ENCODE measurements around the gene ACIN1. TPM values are rescaled to one million over a fixed set of nuclear protein-coding genes. Genes with fewer than 3 reads are reported as not detected.

ACIN1 gene
- total and polyA plus RNA-seq, 2 of the 13 experiments (the other 11 are each of a cell fraction or from before 2014, with no cell fraction given), result 165 to 183 TPM

DNA sequence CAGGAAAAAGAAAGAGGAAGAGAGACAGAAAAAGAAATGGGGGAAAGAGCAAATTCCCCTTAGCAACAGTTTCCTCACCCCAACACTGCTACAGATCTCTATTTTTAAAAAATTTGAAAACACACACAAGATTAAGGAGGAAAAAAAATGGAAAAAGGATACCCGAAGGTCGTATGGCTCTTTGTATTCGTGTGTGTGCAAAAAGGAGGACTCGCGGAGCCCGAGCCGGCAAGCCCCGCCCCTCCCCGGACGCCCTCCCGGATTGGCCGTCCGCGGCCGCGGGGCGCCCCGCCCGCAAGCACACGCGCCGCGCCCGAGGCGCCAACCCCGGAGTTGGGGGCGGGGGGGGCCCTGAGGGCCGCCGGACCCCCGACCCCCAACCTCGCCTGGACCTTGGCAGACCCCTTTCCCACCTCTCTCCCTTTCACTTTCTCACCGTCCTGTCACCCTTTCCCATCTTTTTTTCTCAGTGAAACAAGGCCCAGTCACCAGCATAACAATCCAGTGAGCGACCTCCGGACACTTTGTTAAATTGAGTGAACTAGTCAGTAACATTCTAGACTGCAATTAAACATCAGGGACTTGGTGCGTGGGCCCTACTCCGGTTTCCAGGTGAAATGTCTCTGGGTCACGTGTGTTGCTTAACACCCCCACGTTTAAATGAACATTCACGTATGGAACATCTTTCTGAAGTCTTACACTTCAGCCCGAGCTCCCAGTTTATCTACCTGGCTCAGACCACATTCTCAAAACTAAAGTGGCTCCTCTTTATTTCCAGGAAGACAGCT, 84.8 kb downstream of the ACIN1 start, which contains the start of gene C14orf93 (continued):
- TF ChIP-seq, protein P1, sequence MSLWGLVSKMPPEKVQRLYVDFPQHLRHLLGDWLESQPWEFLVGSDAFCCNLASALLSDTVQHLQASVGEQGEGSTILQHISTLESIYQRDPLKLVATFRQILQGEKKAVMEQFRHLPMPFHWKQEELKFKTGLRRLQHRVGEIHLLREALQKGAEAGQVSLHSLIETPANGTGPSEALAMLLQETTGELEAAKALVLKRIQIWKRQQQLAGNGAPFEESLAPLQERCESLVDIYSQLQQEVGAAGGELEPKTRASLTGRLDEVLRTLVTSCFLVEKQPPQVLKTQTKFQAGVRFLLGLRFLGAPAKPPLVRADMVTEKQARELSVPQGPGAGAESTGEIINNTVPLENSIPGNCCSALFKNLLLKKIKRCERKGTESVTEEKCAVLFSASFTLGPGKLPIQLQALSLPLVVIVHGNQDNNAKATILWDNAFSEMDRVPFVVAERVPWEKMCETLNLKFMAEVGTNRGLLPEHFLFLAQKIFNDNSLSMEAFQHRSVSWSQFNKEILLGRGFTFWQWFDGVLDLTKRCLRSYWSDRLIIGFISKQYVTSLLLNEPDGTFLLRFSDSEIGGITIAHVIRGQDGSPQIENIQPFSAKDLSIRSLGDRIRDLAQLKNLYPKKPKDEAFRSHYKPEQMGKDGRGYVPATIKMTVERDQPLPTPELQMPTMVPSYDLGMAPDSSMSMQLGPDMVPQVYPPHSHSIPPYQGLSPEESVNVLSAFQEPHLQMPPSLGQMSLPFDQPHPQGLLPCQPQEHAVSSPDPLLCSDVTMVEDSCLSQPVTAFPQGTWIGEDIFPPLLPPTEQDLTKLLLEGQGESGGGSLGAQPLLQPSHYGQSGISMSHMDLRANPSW (CRISPR knock-in tag; IDR thresholded peaks at IDR 0.05; ENCODE audit: borderline replicate concordance), result no peak
- TF ChIP-seq IRF2 (CRISPR knock-in tag; IDR thresholded peaks at IDR 0.05) (peak; percentile 59; the same call in 1 of the 2 replicates), ZNF577 (CRISPR knock-in tag; IDR thresholded peaks at IDR 0.05; ENCODE audit: borderline replicate concordance, low read depth) (no peak), MAZ (IDR thresholded peaks at IDR 0.05; ENCODE audit: borderline replicate concordance, low read depth, low read length) (peak; percentile 71; the same call in 1 of the 2 replicates), MAZ (CRISPR knock-in tag; IDR thresholded peaks at IDR 0.05; ENCODE audit: low read depth) (peak; percentile 87), MEIS2 (CRISPR knock-in tag; IDR thresholded peaks at IDR 0.05) (peak; percentile 93), ZNF547 (CRISPR knock-in tag; IDR thresholded peaks at IDR 0.05) (peak; percentile 65), MXD3 (CRISPR knock-in tag; IDR thresholded peaks at IDR 0.05) (peak; percentile 84), ZNF501 (CRISPR knock-in tag; IDR thresholded peaks at IDR 0.05) (peak; percentile 33; the same call in 1 of the 2 replicates), ZNF703 (CRISPR knock-in tag; IDR thresholded peaks at IDR 0.05; ENCODE audit: borderline replicate concordance) (no peak), U2AF1 (optimal IDR thresholded peaks at IDR 0.05; ENCODE audit: low read depth, low read length) (no peak), ZNF564 (CRISPR knock-in tag; IDR thresholded peaks at IDR 0.05) (no peak), AHR (CRISPR knock-in tag; IDR thresholded peaks at IDR 0.05) (no peak), ZNF570 (CRISPR knock-in tag; IDR thresholded peaks at IDR 0.05; ENCODE audit: borderline replicate concordance) (no peak), SRSF1 (optimal IDR thresholded peaks at IDR 0.05; ENCODE audit: low read depth, low read length) (peak; percentile 91), RARA (CRISPR knock-in tag; IDR thresholded peaks at IDR 0.05) (no peak), NR2F1 (CRISPR knock-in tag; IDR thresholded peaks at IDR 0.05) (no peak), ZNF782 (CRISPR knock-in tag; IDR thresholded peaks at IDR 0.05; ENCODE audit: borderline replicate concordance) (peak; percentile 59; the same call in 1 of the 2 replicates), NFKB2 (CRISPR knock-in tag; IDR thresholded peaks at IDR 0.05; ENCODE audit: borderline replicate concordance) (peak; percentile 81; the same call in 1 of the 2 replicates), JARID2 (CRISPR knock-in tag; IDR thresholded peaks at IDR 0.05; ENCODE audit: insufficient replicate concordance) (no peak), ZNF124 (CRISPR knock-in tag; IDR thresholded peaks at IDR 0.05) (no peak; the same call in 1 of the 2 replicates), ZNF264 (CRISPR knock-in tag; IDR thresholded peaks at IDR 0.05) (no peak), ZNF737 (CRISPR knock-in tag; IDR thresholded peaks at IDR 0.05; ENCODE audit: borderline replicate concordance) (no peak)
- TF ChIP-seq, protein P2, sequence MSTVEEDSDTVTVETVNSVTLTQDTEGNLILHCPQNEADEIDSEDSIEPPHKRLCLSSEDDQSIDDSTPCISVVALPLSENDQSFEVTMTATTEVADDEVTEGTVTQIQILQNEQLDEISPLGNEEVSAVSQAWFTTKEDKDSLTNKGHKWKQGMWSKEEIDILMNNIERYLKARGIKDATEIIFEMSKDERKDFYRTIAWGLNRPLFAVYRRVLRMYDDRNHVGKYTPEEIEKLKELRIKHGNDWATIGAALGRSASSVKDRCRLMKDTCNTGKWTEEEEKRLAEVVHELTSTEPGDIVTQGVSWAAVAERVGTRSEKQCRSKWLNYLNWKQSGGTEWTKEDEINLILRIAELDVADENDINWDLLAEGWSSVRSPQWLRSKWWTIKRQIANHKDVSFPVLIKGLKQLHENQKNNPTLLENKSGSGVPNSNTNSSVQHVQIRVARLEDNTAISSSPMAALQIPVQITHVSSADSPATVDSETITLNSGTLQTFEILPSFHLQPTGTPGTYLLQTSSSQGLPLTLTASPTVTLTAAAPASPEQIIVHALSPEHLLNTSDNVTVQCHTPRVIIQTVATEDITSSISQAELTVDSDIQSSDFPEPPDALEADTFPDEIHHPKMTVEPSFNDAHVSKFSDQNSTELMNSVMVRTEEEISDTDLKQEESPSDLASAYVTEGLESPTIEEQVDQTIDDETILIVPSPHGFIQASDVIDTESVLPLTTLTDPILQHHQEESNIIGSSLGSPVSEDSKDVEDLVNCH (CRISPR knock-in tag; IDR thresholded peaks at IDR 0.05), result no peak

Data from HepG2 (cell line).